ENCODE data around the gene XAB2.

DNA sequence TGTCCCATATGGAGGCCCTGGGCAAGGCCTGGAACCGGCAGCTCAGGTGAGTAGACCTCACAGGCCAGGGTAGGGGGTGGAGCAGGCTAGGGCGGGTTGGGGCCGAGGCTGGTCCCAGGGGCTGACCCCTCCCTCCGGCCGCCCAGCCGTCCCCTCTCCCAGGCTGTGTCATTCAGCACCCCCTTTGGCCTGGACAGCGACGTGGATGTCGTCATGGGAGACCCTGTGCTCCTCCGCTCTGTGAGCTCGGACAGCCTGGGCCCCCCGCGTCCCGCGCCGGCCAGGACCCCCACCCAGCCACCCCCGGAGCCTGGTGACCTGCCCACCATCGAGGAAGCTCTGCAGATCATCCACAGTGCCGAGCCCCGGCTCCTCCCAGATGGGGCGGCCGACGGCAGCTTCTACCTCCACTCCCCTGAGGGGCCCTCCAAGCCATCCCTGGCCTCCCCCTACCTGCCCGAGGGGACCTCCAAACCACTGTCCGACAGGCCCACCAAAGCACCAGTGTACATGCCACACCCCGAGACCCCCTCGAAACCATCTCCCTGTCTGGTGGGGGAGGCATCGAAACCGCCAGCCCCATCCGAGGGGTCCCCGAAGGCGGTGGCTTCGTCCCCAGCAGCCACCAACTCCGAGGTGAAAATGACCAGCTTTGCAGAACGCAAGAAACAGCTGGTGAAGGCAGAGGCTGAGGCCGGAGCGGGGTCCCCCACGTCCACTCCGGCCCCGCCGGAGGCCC lies 17.6 kb downstream of the XAB2 start:
- TF ChIP-seq, protein P1, sequence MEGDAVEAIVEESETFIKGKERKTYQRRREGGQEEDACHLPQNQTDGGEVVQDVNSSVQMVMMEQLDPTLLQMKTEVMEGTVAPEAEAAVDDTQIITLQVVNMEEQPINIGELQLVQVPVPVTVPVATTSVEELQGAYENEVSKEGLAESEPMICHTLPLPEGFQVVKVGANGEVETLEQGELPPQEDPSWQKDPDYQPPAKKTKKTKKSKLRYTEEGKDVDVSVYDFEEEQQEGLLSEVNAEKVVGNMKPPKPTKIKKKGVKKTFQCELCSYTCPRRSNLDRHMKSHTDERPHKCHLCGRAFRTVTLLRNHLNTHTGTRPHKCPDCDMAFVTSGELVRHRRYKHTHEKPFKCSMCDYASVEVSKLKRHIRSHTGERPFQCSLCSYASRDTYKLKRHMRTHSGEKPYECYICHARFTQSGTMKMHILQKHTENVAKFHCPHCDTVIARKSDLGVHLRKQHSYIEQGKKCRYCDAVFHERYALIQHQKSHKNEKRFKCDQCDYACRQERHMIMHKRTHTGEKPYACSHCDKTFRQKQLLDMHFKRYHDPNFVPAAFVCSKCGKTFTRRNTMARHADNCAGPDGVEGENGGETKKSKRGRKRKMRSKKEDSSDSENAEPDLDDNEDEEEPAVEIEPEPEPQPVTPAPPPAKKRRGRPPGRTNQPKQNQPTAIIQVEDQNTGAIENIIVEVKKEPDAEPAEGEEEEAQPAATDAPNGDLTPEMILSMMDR (IDR thresholded peaks at IDR 0.05 in 4 of 5, conservative IDR thresholded peaks at IDR 0.05 in 1 of 5) = no peak
- TF ChIP-seq POLR2A (IDR thresholded peaks at IDR 0.05) = no peak
